Fibroblast of mammary gland (primary cell): ENCODE data around the gene KCNQ5.

Source experiments
- DNase-seq: peaks from one replicate; pipeline ENCODE4 v3.0.0-alpha.2; 2010; ENCODE audit warnings: low read depth
- H3K4me3 ChIP-seq: 2 replicates; pipeline ENCODE4 v1.5.1; 2011; ENCODE audit warnings: low read depth, mild to moderate bottlenecking, low read length, moderate library complexity; ENCODE audit not compliant: control insufficient read depth
- TF ChIP-seq, protein P1 (sequence below): conservative IDR thresholded peaks from 2 replicates; pipeline ENCODE4 v1.5.1; 2011; ENCODE audit warnings: low read depth, low read length, inconsistent platforms; ENCODE audit not compliant: control insufficient read depth, insufficient read depth

KCNQ5 gene

DNA sequence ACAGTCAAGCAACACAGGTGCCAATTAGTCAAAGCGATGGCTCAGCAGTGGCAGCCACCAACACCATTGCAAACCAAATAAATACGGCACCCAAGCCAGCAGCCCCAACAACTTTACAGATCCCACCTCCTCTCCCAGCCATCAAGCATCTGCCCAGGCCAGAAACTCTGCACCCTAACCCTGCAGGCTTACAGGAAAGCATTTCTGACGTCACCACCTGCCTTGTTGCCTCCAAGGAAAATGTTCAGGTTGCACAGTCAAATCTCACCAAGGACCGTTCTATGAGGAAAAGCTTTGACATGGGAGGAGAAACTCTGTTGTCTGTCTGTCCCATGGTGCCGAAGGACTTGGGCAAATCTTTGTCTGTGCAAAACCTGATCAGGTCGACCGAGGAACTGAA lies 572.9 kb downstream of the KCNQ5 start:
- DNase-seq = no peak
- TF ChIP-seq, protein P1, sequence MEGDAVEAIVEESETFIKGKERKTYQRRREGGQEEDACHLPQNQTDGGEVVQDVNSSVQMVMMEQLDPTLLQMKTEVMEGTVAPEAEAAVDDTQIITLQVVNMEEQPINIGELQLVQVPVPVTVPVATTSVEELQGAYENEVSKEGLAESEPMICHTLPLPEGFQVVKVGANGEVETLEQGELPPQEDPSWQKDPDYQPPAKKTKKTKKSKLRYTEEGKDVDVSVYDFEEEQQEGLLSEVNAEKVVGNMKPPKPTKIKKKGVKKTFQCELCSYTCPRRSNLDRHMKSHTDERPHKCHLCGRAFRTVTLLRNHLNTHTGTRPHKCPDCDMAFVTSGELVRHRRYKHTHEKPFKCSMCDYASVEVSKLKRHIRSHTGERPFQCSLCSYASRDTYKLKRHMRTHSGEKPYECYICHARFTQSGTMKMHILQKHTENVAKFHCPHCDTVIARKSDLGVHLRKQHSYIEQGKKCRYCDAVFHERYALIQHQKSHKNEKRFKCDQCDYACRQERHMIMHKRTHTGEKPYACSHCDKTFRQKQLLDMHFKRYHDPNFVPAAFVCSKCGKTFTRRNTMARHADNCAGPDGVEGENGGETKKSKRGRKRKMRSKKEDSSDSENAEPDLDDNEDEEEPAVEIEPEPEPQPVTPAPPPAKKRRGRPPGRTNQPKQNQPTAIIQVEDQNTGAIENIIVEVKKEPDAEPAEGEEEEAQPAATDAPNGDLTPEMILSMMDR = no peak
- H3K4me3 ChIP-seq = no peak overlapping the region

DNA sequence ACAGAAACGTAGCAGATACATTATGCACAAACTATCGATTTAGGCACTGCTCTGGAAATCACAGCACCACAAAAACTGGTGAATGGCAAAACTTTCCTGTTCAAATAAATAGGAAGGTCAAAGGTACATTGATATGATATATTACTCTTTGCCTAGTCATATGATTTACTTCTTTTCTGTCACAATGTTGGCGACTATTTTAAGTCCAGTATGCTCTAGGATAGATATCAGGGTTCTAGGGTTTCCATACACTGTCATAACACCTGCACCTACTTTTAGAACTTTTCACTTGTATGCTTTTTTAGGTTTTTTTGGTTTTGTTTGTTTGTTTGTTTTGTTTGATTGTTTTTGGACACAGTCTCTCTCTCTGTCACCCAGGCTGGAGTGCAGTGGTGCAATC lies 578.4 kb downstream of the KCNQ5 start:
- H3K4me3 ChIP-seq = no peak overlapping the region
- TF ChIP-seq, protein P1 = no peak
- DNase-seq = no peak

DNA sequence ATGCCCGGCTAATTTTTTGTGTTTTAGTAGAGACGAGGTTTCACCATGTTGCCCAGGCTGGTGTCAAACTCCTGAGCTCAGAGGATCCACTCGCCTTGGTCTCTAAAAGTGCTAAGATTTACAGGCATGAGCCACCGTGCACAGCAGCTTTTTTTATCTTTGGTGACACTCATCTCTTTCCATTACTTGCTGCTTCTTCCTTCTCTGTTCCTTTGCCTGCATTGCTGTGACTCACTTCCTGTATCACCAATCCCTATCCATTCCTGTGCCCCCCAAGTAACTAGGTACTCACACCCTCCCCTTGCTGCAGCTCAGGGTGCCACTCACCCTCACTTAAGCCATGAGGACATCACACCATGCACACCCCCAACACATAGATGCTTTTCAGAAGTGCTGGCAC lies 578.9 kb downstream of the KCNQ5 start:
- DNase-seq = no peak
- H3K4me3 ChIP-seq = no peak overlapping the region
- TF ChIP-seq, protein P1 = no peak

DNA sequence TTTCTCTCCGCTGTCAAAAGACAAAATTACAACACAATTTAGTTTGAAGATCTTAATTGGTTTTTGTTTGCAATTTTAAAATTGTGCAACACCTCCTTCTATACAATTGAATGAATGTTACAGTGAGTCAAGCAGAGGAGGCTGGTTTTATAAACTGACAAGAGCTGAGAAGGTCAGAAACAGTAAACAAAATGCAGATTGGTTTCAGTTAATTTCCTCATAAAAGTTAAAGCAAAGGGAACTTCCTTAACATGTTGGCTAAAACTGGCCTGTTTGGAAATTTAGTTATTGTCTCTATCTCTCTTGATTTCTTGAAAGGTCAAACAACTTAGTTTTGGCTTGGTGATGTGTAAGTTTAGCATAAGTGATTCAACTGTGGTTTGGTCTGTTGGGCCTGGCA lies 581.2 kb downstream of the KCNQ5 start:
- no peak overlapping the region for H3K4me3 ChIP-seq
- DNase-seq = no peak
- TF ChIP-seq, protein P1 = no peak

DNA sequence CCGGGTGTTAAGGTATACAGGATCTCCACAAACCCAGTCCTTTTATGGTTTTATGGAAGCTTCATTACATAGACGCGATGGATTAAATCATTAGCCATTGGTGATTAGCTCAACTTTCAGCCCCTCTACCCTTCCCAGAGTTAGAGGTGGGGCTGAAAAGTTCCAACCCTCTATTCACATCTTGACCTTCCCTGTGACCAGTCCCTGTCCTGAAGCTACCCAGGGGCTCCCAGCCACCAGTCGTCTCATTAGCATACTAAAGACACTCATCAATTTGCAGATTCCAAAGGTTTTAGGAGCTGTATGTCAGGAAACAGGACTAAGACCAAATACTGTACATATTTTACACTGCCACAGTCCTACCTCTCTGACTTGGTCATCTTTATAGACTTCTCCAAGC lies 582.4 kb downstream of the KCNQ5 start:
- TF ChIP-seq, protein P1 = no peak
- no peak for DNase-seq
- no peak overlapping the region for H3K4me3 ChIP-seq

DNA sequence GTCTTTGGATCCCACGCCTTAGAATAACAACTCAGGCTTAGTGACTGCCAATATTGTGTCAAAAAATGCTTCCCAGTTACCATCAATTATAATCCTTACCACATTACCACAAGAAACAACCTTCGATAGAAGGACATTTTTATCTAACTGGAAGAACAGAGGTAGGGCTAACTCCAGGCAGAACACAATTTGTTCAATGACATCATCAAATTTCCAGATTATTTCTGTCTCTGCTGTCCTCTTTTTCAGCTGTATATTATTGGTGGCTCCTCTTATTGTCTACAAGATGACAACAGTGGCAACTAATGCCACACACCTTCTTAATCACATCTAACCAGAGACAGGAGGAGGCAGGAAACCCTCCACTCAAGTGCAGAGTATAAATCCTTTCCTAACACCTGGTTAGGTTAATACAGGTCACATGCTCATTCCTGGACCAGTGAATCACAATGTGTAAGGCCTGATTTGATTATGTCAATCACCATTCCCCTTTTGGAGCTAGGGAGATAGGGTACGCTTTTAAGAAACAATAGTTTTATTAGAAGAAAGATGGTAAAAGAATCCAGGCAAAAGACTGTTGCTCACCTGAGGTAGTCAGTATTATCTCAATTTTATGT lies 585.5 kb downstream of the KCNQ5 start:
- no peak overlapping the region for H3K4me3 ChIP-seq
- TF ChIP-seq, protein P1 = no peak
- DNase-seq = no peak

DNA sequence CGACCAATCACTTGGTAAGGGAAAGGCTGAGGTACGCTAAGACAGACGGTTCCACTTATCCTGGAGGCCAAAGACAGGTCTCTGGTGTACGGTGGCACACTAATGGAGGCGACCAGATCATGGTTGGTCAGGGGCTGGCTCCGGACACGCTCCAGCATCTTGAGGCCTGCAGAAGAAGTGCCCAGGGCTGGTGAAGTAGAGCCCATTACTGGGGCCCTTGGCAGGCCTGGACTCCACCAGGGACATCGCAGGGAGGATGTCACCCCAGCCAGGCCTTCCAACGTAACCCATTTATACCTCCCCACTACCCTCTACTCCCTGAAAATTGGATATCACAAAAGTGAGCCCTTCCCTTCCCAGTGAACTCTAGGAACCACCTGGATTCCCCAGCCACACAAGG lies 587.3 kb downstream of the KCNQ5 start:
- DNase-seq = no peak
- H3K4me3 ChIP-seq = no peak overlapping the region
- TF ChIP-seq, protein P1 = no peak
